GM18502 (cell line): ENCODE measurements around the gene PRKCA.

Source experiments
- ATAC-seq: cut with Tn5 transposase; IDR thresholded peaks from one replicate; pipeline ENCODE4 v1.9.1; 2021; ENCODE audit warnings: mild to moderate bottlenecking; ENCODE audit not compliant: unreplicated experiment, poor library complexity

The PRKCA gene

DNA sequence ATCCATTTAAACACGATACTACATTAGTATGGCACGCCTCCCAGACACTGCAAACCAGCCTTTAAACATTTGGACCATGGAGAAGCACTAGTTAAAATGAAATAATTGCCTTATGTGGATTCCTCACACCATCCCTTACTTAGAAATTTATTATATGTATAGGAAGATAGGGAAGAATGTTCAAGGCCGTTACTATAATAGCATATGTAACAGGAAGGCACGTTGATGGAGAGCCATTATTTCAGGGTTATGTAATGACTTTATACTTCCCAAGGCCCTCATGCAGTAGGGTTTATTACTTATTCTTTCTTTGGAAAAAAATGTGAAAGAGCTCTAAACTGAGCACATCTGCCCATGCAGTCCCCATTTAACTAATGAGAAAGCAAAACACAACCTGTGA lies 435.9 kb downstream of the PRKCA start:
- ATAC-seq, result no peak

DNA sequence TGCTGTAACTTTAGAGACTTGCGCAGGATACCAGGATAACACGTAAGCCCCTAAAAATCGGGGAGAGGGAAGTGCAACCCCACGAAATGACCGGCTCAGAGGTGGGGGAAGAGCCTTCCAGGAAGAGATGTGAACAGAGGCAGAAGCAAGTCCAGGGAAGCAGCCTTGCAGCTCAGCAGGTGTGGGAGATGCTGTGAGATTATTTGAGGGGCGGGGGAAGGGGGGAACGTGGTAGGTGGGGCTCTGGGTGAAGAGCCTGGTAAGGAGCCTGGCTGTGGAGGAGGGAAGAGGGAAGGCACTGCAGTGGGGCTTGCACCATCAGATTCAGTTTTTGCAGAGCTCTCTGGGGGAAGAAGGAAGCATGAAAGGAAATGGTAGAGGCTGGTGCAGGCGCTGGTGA lies 437.1 kb downstream of the PRKCA start:
- no peak for ATAC-seq

DNA sequence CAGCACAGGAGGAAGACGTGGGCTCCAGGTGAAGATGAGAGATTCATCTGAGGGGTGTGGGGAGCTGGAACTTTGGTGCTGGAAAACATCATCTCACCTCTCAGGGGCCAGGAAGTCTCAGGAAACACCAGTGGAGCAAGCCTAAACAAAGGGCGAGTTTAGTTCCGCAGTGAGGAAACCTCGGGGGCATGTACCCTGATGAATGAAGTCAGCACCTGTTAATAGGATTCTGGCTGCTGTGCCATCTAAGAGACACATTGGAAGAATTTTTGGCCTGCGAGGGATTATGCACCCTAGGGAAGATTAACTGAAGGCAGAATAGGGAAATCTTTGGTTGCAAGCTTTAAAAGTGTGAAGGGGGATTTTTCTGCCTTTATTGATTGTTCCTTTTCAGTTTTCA lies 437.8 kb downstream of the PRKCA start:
- no peak for ATAC-seq

DNA sequence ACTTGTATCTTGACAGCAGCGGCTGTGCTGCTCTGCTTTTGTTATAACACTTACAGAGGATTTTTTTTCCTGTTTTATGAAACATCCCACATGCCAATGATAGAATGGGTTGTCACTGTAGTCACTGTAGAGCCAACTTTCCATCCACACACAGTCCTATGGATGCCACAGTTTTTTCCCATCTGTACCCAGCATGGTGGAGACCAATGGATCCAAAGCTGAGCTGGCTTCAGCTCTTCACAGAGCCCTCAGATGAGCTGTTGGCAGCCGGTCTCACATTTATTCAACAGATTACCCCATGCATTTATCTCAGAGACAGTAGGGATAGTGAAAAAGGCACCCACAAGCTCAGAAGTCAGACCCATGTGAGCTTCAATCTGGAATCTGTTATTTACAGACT lies 441.1 kb downstream of the PRKCA start:
- no peak for ATAC-seq

DNA sequence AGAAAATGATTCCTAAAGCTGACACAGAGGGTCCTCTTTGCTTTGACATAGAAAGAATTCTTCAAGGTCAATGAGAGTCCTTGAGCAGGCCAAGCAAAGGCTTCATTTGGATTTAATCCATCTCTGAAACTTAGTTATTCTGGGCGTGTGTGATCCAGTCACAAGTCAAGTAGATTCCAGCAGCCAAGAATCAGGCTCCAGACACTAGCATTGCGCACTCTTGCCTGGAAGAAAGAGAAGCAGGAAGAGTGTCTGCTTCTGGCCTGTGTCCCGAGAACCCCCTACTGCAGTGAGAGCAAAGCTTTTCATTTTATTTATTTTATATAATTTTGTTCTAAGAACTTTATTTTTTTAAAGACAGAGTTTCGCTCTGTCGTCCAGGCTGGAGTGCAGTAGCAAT lies 444.3 kb downstream of the PRKCA start:
- no peak for ATAC-seq

DNA sequence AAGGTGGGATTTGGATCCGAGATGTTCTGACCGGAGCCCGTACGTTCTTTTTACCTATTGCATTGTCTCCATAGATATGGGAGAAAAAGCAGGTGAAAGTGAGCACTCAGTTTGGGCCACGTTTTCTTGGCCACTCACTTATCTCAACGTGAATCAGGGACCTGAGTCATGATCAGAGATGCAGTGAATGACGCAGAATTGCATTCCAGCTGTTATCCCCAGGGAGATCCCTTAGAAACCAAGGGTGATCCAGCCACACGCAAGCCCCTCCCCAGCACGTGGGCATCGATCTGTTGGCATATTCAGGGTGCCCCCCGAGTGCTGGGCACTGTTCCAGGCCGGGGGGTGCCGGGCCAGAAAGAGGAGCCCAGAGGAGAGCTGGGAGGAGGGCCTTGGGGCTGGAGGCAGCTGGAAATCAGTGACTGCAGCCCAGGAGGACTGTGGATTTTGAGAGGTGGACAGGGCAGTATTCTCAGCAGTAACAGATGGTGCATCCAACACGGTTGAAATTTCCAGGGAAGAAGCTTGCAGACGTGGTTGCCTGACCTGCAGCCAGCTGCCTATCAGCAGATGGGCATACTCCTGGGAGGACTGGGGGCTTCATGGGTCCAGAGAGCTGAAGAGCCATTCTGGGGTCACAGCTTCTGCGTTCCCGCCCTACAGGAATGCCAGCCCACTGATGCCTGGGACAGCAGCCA lies 445.3 kb downstream of the PRKCA start:
- no peak for ATAC-seq

DNA sequence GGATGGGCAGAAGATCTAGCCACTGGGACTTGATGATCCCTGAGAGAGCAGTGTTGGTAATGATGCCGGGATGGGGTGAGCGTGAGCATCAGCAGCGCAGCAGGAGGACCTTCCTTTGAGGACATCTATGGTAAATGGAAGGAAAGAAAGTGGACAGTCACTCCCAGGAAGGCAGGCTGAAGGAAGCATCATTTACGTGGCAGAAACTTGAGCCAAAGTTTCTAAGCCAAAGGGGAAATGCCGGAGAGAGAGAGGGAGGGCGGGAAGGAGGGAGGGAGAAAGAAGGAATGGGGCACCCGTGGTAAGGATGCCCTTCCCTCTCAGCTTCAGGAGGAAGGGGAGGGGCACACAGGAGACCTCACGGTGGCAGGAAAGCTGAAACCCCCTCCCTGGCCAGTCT lies 446.2 kb downstream of the PRKCA start:
- ATAC-seq, result no peak

DNA sequence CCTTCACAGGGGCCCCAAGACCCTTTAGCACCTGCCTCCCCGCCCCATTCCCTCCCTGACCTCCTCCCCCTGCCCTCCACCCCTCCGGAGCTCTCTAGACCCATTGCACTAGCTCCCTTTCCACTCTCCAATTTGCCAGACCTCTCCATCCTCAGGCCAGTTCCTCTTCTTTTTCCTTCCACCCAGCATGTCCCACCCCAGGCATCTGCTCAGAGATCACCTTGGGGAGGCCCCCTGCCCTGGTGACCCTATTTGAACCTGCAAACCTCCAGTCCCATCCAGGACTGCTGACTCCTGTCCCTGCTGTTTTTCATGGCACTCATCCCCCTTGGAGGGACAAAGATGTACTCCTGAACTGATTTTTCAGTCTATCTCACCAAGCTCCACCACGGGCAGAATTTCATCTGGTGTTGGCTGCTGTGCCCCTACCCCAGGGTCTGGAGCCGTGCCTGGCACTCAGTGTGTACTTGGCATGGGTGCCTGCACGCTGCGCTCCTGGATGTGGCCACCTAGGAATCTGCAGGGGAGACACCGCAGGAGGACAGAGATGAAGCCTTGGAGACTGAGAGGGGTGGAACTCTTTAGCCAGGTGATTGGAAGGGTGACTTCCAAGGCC lies 446.9 kb downstream of the PRKCA start:
- ATAC-seq, result no peak

DNA sequence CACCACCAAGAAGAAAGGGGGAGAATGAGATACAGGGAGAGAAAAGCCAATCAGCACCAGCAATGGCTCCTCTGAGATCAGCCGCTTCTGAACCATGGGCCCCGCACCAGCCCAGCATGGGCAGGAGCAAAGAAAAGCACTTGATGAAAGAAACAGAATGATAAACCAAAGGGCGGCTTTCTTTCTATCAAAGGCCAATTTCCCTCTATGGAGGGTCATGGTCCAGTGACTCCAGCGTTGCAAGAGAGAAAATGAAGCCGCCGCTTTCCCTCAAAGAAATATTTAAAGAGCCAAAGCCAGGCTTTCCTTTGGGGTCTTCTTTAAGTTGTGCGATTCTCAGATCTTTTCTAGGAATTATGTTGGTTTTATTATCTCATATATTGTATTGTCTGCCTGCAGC lies 447.7 kb downstream of the PRKCA start:
- no peak for ATAC-seq

DNA sequence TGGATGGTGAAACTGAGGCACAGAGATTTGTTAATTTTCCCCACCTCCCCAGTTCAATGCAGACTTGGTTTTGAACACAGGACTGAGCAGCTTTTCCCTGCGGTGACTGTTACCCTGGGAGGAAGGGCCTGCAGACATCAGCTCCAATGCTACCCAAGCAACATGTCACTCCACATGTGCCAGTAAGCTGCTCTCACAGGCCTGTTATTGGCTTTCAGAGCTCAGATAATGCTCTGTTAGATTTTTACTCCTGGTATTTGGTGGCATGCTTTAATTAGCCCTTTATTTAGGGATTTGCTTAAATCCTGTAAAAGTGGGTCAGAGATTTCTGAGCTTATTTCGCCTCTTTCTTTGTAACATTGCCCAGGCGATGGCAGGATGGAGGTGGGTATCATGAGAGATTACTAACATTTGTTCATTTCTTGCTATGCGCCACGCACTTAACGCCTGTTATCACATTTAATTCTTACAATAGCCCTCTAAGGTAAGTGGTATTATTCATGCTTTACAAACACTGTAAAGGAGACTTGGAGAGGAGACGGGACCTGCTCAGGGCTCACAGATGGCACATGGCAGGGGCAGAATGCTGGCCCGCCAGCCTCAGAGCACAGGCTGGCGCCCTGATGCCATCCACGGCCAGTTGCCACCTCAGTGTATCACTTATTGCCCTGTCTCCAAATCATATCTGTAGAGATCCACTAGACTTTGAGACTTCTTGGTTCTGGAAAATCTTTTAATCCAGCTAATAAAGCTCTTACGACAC lies 448.5 kb downstream of the PRKCA start:
- ATAC-seq, result no peak

DNA sequence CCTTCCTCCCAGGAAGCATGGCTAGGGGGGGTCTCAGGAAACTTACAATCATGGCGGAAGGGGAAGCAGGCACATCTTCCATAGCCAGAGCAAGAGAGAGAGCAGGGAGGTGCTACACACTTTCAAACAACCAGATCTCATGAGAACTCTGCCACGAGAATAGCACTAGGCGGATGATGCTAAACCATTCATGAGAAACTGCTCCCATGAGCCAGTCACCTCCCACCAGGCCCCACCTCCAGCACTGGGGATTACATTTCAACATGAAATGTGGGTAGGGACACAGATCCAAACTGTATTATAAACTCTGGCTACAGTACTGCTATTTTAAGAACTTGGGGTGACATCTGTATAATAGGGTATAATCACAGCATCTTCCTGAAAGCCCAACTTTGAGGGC lies 449.4 kb downstream of the PRKCA start:
- ATAC-seq, result no peak

DNA sequence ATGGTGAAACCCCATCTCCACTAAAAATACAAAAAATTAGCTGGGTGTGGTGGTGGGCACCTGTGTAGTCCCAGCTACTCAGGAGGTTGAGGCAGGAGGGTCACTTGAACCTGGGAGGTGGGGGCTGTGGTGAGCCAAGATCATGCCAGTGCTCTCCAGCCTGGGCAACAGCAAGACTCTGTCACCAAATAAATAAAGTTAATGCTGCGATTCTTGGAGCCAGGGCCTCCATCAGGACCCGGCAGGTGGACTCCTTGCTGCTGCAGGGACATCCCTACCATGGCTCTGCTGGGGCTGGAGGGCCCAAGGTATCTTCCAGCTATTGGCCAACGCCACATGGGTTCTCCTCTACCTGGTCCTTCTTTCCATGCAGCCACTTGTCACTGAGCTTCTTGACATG lies 450.0 kb downstream of the PRKCA start:
- no peak for ATAC-seq

DNA sequence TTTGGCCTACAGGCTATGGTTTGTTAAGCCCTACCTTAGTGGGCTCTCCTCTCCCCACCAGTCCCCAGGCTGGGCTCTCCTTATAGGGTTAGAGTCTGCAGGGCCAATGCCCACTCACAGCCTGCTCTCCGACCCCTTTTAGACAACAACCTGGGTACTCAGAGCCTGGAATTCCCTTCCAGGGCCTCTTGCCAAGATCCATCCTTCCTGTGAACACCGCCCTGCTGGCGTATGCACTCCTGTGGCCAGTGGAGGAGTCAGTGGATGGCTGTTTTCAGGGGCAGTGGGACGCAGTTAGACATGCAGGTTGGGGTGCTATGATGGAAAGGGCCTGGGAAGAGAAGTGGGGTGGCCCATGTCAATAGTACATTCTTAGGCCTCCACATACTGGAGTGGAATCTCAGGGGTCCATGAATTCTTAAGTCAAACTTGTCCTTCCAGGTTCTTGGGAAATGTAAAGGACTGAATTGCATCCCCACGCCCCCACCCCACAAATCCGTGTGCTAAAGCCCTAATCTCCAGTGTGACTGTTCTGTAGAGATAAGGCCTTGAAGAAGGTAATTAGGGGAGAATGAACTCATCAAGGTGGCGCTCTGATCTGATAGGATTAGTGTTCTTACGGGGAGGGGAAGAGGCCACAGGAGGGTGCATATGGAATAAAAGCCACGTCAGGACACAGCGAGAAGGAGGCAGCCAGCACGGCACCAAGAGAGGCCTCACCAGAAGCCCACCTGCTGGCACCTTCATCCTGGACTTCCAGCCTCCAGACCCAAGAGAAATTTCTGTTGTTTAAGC lies 450.9 kb downstream of the PRKCA start:
- ATAC-seq, result no peak

DNA sequence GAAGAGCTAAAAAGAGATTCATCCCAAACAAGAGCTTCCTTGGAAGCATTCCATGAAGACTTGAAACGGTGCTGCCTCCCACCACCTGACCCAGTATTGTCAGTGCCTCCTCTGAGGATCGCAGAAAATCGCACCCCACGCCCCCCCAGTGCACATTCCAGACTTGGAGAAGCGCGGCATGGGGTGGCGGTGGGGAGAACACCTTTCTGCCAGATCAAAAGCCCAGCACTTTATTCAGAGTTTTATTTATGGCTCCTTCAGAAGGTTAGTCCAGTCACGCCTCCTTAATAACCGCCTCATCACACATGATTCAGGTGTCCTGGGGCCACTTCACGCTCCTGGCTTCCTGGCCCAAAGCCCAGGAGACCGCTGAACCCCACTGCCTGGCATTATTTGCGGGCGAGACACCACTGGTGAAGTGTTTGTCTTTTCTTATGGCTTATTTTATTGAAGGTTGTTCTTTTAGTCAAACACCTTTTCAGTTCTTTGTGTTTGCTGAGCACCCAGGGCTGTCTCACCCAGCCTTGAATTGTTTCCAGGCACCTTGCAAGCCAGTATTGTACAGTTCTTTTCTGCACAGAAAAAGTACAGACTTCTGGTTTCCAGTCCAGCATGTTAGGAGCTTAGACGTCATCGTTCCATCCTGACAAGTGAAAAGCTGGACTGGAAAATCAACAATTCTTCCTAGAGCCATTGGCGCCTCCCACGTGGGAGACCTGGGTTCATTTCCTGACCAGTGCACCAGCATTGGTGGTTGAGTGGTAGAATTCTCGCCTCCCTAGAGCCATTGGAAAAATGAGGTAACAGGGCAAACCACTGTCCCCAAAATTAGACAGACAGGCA lies 452.9 kb downstream of the PRKCA start:
- ATAC-seq, result no peak

DNA sequence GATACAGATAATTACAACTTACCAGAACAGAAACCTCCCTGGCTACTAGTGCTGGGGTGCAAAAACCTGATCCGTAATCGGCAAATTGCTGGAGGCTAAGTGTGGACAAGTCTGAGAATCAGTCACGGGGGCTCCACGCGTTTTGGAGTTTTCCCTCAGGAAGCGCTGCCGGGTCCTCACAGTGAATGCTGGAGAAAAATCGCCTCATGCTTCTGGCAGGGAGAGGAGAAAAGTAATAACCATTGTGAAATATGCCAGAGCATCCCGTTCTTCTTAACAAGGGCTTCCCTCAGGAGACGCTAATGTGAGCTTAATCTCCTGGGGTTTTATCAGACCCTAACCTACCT lies 453.5 kb downstream of the PRKCA start:
- ATAC-seq, result no peak

DNA sequence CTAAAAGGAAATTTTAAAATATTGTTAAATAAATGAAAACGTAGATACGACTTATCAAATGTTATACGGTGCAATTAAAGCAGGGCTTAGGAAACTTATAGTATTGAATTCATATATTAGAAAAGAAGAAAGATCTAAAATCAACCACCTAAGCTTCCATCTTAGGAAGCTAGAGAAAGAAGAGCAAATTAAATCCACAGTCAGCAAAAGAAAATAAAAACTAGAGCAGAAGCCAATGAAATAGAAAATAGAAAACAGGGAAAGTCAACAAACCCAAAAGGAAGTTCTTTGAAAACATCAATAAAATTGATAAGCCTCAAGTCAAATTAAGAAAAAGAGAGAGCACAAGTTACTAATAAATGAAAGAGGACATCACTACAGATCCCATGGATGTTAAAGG lies 457.9 kb downstream of the PRKCA start:
- no peak for ATAC-seq

DNA sequence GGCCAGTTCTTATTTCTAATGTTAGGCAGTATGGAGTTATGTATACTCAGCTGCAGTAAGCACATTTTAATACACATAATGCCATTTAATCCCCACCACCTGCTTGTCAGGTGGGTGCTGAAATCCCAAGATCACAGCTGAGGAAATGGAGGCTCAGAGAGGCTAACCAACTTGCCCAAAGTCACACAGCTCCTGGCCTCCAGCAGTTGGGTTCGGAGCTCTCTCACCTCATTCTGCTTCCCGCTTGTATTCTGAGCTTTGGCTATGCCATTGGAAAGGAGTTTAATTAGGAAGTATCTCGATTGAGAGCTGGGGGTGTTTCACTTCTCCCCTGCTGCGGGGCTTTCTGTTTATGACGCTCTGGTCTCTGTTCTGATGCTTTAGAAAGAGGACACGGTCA lies 459.9 kb downstream of the PRKCA start:
- no peak for ATAC-seq

DNA sequence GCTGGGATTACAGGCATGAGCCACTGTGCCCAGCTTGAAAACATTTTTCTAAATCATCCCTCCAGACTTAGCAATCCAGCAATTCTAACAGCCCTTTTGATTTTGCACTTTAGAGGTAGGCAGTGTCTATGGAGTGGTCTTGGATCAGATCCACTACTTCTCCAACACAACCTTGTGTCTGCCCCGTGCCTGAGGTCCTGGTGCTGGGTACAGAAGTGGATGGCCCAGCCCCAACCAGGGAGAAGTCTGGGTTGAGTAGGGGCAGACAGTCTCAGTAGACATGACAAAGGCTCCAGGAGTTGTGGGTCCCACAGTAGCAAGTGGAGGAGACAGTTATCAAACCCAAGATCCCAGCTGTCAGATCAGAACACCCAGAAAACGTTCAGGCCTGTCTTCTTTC lies 460.6 kb downstream of the PRKCA start:
- ATAC-seq, result no peak

DNA sequence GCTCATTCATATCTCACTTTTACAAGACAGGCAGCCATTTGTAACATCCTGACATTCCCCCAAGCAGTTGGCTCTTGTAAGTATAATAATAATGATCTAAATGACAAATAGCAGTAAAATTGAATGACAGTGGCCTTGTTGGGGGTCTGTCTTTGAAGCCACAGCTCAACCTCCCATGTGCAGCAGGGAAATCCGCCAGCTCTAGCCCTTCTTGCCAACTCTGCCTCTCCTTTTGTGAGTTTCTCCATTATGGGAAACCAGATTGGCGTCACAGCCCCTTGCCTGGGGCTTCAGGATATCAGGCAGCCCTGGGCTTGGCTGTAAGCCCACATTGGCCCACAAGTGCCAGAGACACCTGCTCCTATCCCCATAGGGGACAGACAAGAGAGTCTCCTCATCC lies 462.1 kb downstream of the PRKCA start:
- ATAC-seq, result no peak
